T follicular helper cell (primary cell): ENCODE data around the gene DNTT.

Experiments
- DNase-seq: peaks from one replicate; pipeline ENCODE4 v3.0.0-alpha.2; 2020; ENCODE audit warnings: low read depth

Gene DNTT

DNA sequence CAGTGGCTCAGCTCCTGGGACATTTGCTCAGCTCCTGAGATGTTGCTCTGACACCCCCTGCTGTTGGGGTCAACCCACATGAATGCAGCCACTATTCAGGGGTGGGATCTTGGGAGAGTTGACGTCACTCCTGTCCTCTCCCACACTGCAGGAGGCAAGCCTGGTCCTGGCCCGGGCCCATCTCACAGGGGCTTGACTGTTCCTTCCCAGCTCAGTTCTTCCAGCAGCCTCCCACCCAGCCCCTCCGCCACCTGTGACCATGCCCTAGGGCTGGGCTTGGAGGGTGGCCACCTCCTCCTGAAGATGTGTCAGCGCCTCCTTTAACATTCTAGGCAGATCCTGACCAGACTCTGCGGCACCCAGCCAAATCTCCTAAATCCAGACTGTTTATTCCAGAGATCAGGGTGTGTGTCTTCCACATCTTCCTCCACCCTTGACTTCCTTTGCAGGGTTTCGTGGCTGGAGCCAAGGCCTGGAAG lies 73.6 kb downstream of the DNTT start:
- no peak for DNase-seq

DNA sequence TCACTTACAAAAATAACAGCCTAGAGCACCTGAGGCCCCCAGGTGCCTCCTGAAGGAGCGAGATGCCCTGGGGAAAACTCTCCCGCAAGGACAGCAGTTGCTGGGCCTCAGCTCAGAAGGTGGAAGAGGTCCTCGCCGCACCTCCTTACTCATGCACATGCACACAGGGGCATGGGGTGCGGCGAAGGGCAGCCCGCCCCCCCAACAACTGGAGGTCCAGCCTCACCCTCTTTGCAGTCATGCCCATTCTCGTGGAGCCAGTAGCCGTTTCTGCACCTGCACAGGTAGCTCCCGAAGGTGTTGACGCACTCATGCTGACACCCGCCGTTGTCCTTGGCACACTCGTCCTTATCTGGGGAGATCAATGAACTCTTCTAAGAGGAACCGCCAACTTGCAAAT lies 74.5 kb downstream of the DNTT start:
- no peak for DNase-seq

DNA sequence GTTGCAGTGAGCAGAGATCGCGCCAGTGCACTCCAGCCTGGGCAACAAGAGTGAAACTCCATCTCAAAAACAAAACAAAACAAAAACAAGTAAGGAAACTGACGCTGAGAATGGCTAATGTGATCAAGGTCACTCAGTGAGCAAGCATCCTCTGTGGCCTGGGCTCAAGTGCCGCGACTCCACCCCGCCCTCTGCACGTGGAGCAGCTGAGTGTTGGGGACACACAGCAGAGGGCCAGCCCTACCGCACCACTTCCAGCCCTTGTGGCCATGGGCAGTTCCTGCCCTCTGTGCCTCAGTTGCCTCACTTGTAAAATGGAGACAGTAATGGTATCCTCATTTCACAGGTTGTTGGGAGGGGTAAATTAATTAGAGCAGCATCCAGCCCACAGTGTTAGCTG lies 75.5 kb downstream of the DNTT start:
- DNase-seq: no peak

DNA sequence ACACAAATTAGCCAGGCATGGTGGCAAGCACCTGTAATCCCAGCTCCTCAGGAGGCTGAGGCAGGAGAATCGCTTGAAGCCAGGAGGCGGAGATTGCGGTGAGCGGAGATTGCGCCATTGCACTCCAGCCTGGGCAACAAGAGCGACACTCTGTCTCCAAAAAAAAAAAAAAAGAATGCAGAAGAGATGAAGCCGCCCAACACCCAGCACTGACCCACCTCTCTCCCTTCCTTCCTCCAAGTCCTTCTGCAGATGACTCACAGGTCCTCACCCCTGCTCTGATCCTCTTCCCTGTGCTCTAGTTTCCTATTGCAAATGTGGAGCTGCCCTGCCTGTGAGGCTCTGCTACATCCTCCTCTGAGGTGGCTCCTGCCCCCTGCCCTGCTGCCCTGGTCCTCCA lies 76.6 kb downstream of the DNTT start:
- no peak for DNase-seq

DNA sequence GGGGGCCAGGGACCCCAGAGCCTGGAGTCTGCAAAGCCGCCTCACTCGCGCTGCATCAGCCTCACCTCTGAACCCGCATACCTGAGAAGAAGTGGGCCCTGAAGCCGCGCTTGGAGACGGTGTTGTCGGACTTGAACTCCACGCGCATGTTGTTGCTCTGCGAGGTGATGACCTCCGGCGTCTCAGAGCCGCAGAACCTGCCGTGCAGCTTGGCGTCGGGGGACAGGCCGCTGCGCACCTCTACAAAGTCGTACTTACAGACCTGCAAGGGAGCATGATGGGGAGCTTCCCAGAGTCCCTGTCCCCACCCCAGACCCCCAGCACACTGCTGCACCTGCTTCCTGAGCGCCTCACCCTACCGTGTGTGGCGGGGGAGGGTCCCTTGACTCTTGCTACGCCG lies 80.3 kb downstream of the DNTT start:
- no peak for DNase-seq

DNA sequence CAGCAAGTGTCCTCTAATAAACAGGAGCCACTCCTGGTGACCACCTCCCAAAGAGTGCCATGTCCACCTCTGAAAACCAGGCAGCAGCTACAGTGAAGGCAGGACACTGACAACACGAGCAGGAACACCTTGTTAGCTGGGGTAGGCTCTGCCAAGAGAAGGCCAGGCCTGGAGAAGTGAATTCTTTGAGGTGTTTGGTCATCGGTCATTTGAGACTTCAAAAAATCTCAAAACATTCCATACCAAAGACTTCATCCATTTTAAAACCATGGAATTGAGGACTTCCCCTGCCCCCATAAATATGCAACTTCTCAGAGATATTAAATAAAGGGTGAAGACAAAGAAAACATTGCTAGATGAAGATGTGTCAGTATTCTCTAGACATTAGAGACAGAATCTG lies 82.9 kb downstream of the DNTT start:
- no peak for DNase-seq

DNA sequence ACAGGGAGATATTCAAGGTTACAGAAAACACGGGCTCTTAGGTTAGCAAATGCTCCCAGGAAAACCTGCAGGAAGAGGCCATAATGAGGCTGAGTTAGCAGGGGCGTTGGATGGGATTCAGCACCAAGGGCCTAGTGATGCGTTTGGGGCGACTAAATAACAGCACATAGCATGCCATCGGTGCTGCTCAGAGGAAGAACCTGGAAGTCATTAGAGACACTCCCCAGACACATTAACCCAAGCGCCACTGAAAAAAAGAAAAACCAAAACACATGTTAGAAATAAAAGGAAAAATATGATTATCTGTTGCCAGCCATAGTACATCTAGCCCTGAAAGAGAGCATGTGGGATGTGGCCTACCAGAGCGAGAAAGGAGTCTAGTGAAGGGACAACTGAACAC lies 83.4 kb downstream of the DNTT start:
- DNase-seq: no peak
